Tibial nerve (tissue), 4 donors: ENCODE results near the gene RFX1. TPM values are rescaled to one million over a fixed set of nuclear protein-coding genes. Genes with fewer than 3 reads are reported as not detected.

Experiments used
- DNase-seq, 2 donors: peaks; one replicate each; pipeline ENCODE4 v3.0.0-alpha.2; 2019; ENCODE audit warnings: low spot score in 2 of 2
- H3K27ac ChIP-seq, 4 donors: fragments of 200-600 bp; sonication (generic) in 3 of 4; one replicate each; pipeline ENCODE4 v1.5.1; 2017 to 2019; ENCODE audit warnings: mild to moderate bottlenecking in 1 of 4
- H3K27me3 ChIP-seq, 2 donors: fragments of 200-600 bp; sonication (generic) in 1 of 2; one replicate each; pipeline versions ENCODE4 v1.5.1 to v1.6.0; 2017 to 2019
- H3K36me3 ChIP-seq, 3 donors: fragments of 200-600 bp; sonication (generic); one replicate each; pipeline ENCODE4 v1.5.1; 2018 to 2019
- H3K4me1 ChIP-seq, 4 donors: fragments of 200-600 bp; sonication (generic) in 3 of 4; one replicate each; pipeline ENCODE4 v1.5.1; 2017 to 2019
- H3K4me3 ChIP-seq, 4 donors: fragments of 200-600 bp; sonication (generic) in 3 of 4; one replicate each; pipeline ENCODE4 v1.5.1; 2017 to 2019; ENCODE audit warnings: mild to moderate bottlenecking in 1 of 4, moderate library complexity in 1 of 4
- H3K9me3 ChIP-seq, 4 donors: fragments of 200-600 bp; sonication (generic) in 3 of 4; one replicate each; pipeline ENCODE4 v1.5.1; 2017 to 2019
- EP300 ChIP-seq, 2 donors: sonication (generic); formaldehyde crosslinking; IDR thresholded peaks; one replicate each; pipeline ENCODE4 v1.6.1; 2017; ENCODE audit warnings: antibody characterized with exemption in 2 of 2, mild to moderate bottlenecking in 1 of 2
- POLR2A ChIP-seq, 2 donors: fragments of 450-650 bp; IDR thresholded peaks; one replicate each; pipeline ENCODE4 v1.6.1; 2017; ENCODE audit warnings: antibody characterized with exemption in 2 of 2, mild to moderate bottlenecking in 2 of 2, moderate library complexity in 2 of 2
- WGBS, 2 donors: methylation state at CpG; one replicate each; pipeline ENCODE4 v1.1.5; 2018; 5-methylcytosine and 5-hydroxymethylcytosine counted together
- total RNA-seq, 4 donors: library from RNA; depleted of rRNA; stranded (reverse); fragments of >200 nt; gene quantifications; one replicate each; pipeline ENCODE4 v1.1.0, GENCODE V29; 2016
- TF ChIP-seq, protein P1 (sequence below), 5 experiments: fragments of 200-600 bp in 3 of 5; fragments of 450-650 bp in 2 of 5; sonication (generic) in 3 of 5; IDR thresholded peaks; one replicate each; pipeline ENCODE4 v1.5.1; 2016 to 2019; ENCODE audit warnings: antibody characterized with exemption in 5 of 5, mild to moderate bottlenecking in 3 of 5, moderate library complexity in 2 of 5

RFX1 gene
- total RNA-seq, 4 donors from 2014 or later = 3.1 to 8.4 (median 6.0) TPM

DNA sequence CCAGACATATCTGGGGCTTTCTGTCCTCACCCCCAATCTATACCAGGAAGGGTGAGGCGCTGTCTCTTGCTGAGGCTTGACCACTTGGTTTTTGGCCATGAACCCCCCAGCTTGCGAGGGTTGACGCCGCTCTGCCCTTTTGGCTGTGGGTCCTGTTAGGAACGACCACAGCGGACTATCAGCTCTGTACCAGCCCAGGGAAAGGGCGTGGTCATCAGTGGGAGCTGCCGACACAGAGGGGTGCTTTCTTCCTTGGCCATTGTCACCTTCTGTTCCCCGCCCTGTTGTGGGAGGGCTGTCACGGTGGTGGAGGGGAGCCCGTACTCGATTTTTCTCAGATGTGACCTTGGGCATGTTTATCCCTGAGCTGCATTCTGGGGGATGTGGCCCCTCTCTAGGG, 48.1 kb downstream of the RFX1 start:
- no peak for DNase-seq
- peaks cover 0 to 27% (median 10%) of the 10 kb centered on the region in 4 donors for H3K4me1 ChIP-seq
- no peaks in the 10 kb centered on the region for H3K9me3 ChIP-seq
- no peaks in the 10 kb centered on the region for H3K27me3 ChIP-seq
- H3K27ac ChIP-seq = no peak overlapping the region
- WGBS, 2 donors = 74 to 83% methylated on average over 11 to 12 of the region's 12 CpGs
- no peak overlapping the region for H3K4me3 ChIP-seq
- peaks cover 2 to 91% (median 15%) of the 10 kb centered on the region in 3 donors for H3K36me3 ChIP-seq
- TF ChIP-seq POLR2A (IDR thresholded peaks at IDR 0.05) (no peak), EP300 (IDR thresholded peaks at IDR 0.05) (no peak)
- TF ChIP-seq, protein P1, sequence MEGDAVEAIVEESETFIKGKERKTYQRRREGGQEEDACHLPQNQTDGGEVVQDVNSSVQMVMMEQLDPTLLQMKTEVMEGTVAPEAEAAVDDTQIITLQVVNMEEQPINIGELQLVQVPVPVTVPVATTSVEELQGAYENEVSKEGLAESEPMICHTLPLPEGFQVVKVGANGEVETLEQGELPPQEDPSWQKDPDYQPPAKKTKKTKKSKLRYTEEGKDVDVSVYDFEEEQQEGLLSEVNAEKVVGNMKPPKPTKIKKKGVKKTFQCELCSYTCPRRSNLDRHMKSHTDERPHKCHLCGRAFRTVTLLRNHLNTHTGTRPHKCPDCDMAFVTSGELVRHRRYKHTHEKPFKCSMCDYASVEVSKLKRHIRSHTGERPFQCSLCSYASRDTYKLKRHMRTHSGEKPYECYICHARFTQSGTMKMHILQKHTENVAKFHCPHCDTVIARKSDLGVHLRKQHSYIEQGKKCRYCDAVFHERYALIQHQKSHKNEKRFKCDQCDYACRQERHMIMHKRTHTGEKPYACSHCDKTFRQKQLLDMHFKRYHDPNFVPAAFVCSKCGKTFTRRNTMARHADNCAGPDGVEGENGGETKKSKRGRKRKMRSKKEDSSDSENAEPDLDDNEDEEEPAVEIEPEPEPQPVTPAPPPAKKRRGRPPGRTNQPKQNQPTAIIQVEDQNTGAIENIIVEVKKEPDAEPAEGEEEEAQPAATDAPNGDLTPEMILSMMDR (IDR thresholded peaks at IDR 0.05) = no peak

DNA sequence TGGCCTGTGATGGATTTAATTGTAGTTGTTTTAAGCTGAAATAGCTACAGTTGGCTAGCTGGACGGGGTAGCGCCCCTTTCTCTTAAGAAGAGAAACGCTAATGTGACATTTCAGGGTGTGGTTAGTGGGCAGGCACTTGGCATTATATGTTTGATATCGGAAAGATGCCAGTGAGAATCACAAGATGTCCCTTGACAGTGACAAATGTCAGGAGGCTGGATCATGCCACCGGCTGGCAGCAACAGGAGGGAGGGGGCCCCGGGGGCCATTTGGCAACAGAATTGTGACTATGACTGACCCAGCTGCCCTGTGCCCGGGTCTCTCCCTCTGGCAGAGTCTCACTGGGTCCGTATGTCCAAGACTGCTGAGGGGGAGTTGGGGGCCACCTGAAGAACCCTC, 49.1 kb downstream of the RFX1 start:
- no peak for DNase-seq
- Histone ChIP-seq H3K36me3 (peaks cover 2 to 81% (median 15%) of the 10 kb centered on the region in 3 donors), H3K27me3 (no peaks in the 10 kb centered on the region), H3K4me1 (peaks cover 0 to 23% (median 12%) of the 10 kb centered on the region in 4 donors), H3K27ac (no peak overlapping the region), H3K9me3 (no peaks in the 10 kb centered on the region), H3K4me3 (no peak overlapping the region)
- TF ChIP-seq EP300 (IDR thresholded peaks at IDR 0.05) (no peak), POLR2A (IDR thresholded peaks at IDR 0.05) (no peak)
- TF ChIP-seq, protein P1 (IDR thresholded peaks at IDR 0.05) = no peak
- WGBS, 2 donors = 75 to 77% methylated on average over 7 to 8 of the region's 8 CpGs

DNA sequence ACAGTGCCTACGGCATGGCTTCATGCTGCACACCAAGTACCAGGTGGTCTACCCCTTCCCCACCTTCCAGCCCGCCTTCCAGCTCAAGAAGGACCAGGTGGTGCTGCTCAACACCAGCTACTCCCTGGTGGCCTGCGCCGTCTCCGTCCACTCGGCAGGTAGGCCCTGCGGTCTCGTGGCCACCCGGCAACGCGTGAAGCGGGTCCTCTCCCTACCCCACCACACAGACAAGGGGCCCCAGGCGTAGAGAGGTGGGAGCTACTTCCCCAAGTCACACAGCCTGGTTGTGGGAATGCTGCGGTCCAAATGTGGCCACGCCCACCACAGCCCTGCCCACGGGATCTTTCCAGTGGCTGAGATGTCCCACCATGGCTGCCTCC, 49.8 kb downstream of the RFX1 start:
- no peaks in the 10 kb centered on the region for H3K9me3 ChIP-seq
- DNase-seq = no peak
- H3K4me1 ChIP-seq = peaks cover 0 to 24% (median 12%) of the 10 kb centered on the region in 4 donors
- H3K27ac ChIP-seq = no peak overlapping the region
- no peak overlapping the region for H3K4me3 ChIP-seq
- H3K27me3 ChIP-seq = no peaks in the 10 kb centered on the region
- TF ChIP-seq POLR2A (IDR thresholded peaks at IDR 0.05) = no peak
- TF ChIP-seq, protein P1 (IDR thresholded peaks at IDR 0.05) = no peak
- no peak for TF ChIP-seq EP300 (IDR thresholded peaks at IDR 0.05)
- peaks cover 2 to 74% (median 15%) of the 10 kb centered on the region in 3 donors for H3K36me3 ChIP-seq
- 91 to 93% methylated on average over 11 to 14 of the region's 16 CpGs for WGBS, 2 donors

DNA sequence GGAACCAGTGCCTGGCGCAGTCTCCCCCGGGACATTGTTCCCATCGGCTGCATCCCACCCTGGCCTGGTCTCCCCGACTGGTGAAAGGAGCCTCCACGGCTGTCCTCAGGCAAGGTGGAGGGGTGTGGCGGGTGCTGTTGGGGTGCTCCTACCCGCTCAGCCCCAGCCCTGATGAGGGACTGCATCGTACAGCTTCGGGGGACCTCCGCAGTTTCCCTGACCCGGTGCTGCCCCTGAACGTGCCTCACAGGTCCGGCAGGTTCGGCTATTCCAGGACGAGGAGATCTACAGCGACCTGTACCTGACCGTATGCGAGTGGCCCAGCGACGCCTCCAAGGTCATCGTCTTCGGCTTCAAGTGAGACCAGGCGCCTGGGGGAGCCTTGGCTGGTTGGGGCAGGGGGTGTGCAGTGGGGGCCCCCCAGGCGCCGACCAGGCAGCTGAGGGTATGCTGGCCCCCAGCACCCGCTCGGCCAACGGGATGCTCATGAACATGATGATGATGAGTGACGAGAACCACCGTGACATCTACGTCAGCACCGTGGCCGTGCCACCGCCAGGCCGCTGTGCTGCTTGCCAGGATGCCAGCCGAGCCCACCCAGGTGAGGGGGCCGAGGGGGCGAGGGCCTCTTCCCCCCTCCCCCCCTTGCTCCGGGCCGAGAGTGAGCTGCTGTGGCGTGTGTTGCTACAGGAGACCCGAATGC, 50.3 kb downstream of the RFX1 start:
- Histone ChIP-seq H3K27ac (no peak overlapping the region), H3K4me3 (no peak overlapping the region), H3K27me3 (no peaks in the 10 kb centered on the region), H3K9me3 (no peaks in the 10 kb centered on the region), H3K36me3 (peaks cover 2 to 69% (median 15%) of the 10 kb centered on the region in 3 donors), H3K4me1 (peaks cover 0 to 24% (median 12%) of the 10 kb centered on the region in 4 donors)
- no peak for DNase-seq
- 91 to 96% methylated on average over 15 to 36 of the region's 42 CpGs for WGBS, 2 donors
- no peak for TF ChIP-seq EP300 (IDR thresholded peaks at IDR 0.05)
- TF ChIP-seq, protein P1 (IDR thresholded peaks at IDR 0.05) = no peak
- TF ChIP-seq POLR2A (IDR thresholded peaks at IDR 0.05) = no peak

DNA sequence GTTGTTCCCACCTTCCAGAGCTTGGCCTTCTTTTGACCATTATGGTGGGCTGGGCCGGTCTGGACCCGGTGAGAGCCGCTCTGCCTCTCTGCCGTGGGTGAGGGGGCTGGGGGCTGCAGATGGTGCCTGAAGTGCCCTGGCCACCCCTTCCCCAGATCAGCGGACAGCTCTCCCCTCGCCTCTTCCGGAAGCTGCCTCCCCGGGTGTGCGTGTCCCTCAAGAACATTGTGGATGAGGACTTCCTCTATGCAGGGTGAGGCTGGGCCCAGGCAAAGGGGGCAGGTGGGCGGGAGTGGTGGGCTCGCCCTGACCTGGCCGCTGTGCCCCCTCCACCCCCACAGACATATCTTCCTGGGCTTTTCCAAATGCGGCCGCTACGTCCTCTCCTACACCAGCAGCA, 51.9 kb downstream of the RFX1 start:
- H3K27me3 ChIP-seq = no peaks in the 10 kb centered on the region

More for the DNA sequence above, 51.9 kb downstream of the RFX1 start:
- no peak for DNase-seq
- Histone ChIP-seq H3K9me3 (no peaks in the 10 kb centered on the region), H3K4me1 (peaks cover 0 to 24% (median 12%) of the 10 kb centered on the region in 4 donors), H3K4me3 (no peak overlapping the region), H3K27ac (no peak overlapping the region), H3K36me3 (peaks cover 2 to 53% (median 15%) of the 10 kb centered on the region in 3 donors)
- WGBS, 2 donors = 93 to 95% methylated on average over 11 to 15 of the region's 15 CpGs
- TF ChIP-seq POLR2A (IDR thresholded peaks at IDR 0.05) = no peak
- no peak for TF ChIP-seq EP300 (IDR thresholded peaks at IDR 0.05)
- TF ChIP-seq, protein P1 (IDR thresholded peaks at IDR 0.05) = no peak
